Spinal cord (tissue), 10 donors: Measurements from ENCODE around the gene TMEM63B. TPM values are rescaled to one million over a fixed set of nuclear protein-coding genes. Genes with fewer than 3 reads are reported as not detected.

ENCODE experiments used
- DNase-seq, 6 donors: peaks; one replicate each; pipeline versions ENCODE4 v3.0.0 to v3.0.0-alpha.2; 2013 to 2015; ENCODE audit warnings: low spot score in 6 of 6, low read depth in 4 of 6
- H3K27ac ChIP-seq: one replicate; pipeline ENCODE4 v1.5.1; 2013; ENCODE audit warnings: low read depth, low read length, control low read depth
- H3K27me3 ChIP-seq: one replicate; pipeline ENCODE4 v1.6.1; 2013; ENCODE audit warnings: low read length; ENCODE audit not compliant: control insufficient read depth, insufficient read depth
- H3K36me3 ChIP-seq: one replicate; pipeline ENCODE4 v1.6.1; 2013; ENCODE audit warnings: low read length; ENCODE audit not compliant: control insufficient read depth, insufficient read depth
- H3K4me1 ChIP-seq: one replicate; pipeline ENCODE4 v1.6.1; 2013; ENCODE audit warnings: low read length; ENCODE audit not compliant: control insufficient read depth, insufficient read depth
- H3K4me3 ChIP-seq: one replicate; pipeline ENCODE4 v1.5.1; 2013; ENCODE audit warnings: low read depth, low read length, control low read depth
- H3K9me3 ChIP-seq: one replicate; pipeline ENCODE4 v1.6.1; 2013; ENCODE audit warnings: low read length; ENCODE audit not compliant: control insufficient read depth, insufficient read depth
- WGBS: methylation state at CpG from one replicate; pipeline ENCODE4 v1.1.5; 2013; ENCODE audit warnings: missing lambda C conversion rate; ENCODE audit not compliant: insufficient coverage; 5-methylcytosine and 5-hydroxymethylcytosine counted together
- long read RNA-seq, 4 donors: transcript quantifications; one replicate each; lab custom pipeline, GENCODE V29; 2026
- polyA plus RNA-seq, 2 donors: library from polyadenylated mRNA; unstranded; fragments of 120-200 nt; gene quantifications; one replicate each; pipeline ENCODE4 v1.2.1, GENCODE V29; 2013; ENCODE audit not compliant: insufficient read length in 2 of 2
- total RNA-seq, 2 donors: library from RNA; depleted of rRNA in 1 of 2; stranded (reverse); fragments of 120-200 nt in 1 of 2; fragments of >200 nt in 1 of 2; gene quantifications; one replicate each; pipeline versions ENCODE4 v1.2.3 to v1.2.4, GENCODE V29; 2013 to 2014
- donor health status: healthy.

Gene TMEM63B
- total RNA-seq, result 10 to 100 TPM; 29.2 to 41.6 TPM
- polyA plus RNA-seq, result 100 to 1,000 TPM in 1 of 2 donors, 10 to 100 TPM in 1; 92.3 to 104 TPM
- long read RNA-seq, donor 1, partial matches to known transcripts, result 40 of 40 reads
- long read RNA-seq, donor 1, other reads (novel, unspliced or antisense), result 0 of 40 reads
- long read RNA-seq, donor 2, result 0 reads
- long read RNA-seq, donor 3, partial matches to known transcripts, result 20 of 20 reads
- long read RNA-seq, donor 3, other reads (novel, unspliced or antisense), result 0 of 20 reads
- long read RNA-seq, donor 4, partial matches to known transcripts, result 0 of 2 reads
- long read RNA-seq, donor 4, other reads (novel, unspliced or antisense), result 0 of 2 reads

- Histone ChIP-seq H3K27ac (peak within 1 kb of the TSS; percentile 89), H3K4me1 (peaks cover 18% of the 10 kb centered on the region), H3K4me3 (peak within 1 kb of the TSS; percentile 93), H3K36me3 (peaks cover 2% of the 10 kb centered on the region), H3K27me3 (no peaks in the 10 kb centered on the region), H3K9me3 (no peaks in the 10 kb centered on the region)
- peak; percentile 77 to 97 (median 86) for DNase-seq
- WGBS, result 0% methylated on average over 28 of the region's 80 CpGs
Measured at GRCh38 chr6:44127186-44128019, at the start of gene TMEM63B, which contains the start of gene MRPL14. TMEM63B (plus strand) TSS chr6:44127554; CDS start chr6:44134585, 7,031 bp downstream. MRPL14 (minus strand) TSS chr6:44127452; CDS start chr6:44116611, 10,841 bp downstream.

GRCh38 chr6:44078219-44078826 lies 49.0 kb upstream of the TMEM63B start:
- WGBS, result 89% methylated on average over 4 of the region's 6 CpGs
- Histone ChIP-seq H3K27ac (no peak overlapping the region), H3K4me3 (no peak overlapping the region)

GRCh38 chr6:44078827-44079671 lies 48.3 kb upstream of the TMEM63B start:
- Histone ChIP-seq H3K4me3 (no peak overlapping the region), H3K27ac (no peak overlapping the region), H3K36me3 (peaks cover 3% of the 10 kb centered on the region), H3K27me3 (no peaks in the 10 kb centered on the region), H3K4me1 (peaks cover 54% of the 10 kb centered on the region), H3K9me3 (no peaks in the 10 kb centered on the region)
- DNase-seq, result peak; percentile 77 to 96 (median 82)
- WGBS, result 16% methylated on average over 6 of the region's 8 CpGs

More at GRCh38 chr6:44078219-44078826, 49.0 kb upstream of the TMEM63B start:
- peaks cover 3% of the 10 kb centered on the region for H3K36me3 ChIP-seq
- no peak for DNase-seq
- no peaks in the 10 kb centered on the region for H3K9me3 ChIP-seq
- no peaks in the 10 kb centered on the region for H3K27me3 ChIP-seq
- peaks cover 60% of the 10 kb centered on the region for H3K4me1 ChIP-seq

GRCh38 chr6:44079672-44080071 lies 47.7 kb upstream of the TMEM63B start:
- Histone ChIP-seq H3K4me1 (peaks cover 48% of the 10 kb centered on the region), H3K27ac (no peak overlapping the region), H3K27me3 (no peaks in the 10 kb centered on the region), H3K9me3 (no peaks in the 10 kb centered on the region), H3K4me3 (no peak overlapping the region), H3K36me3 (peaks cover 3% of the 10 kb centered on the region)
- WGBS, result 83% methylated on average over 3 of the region's 3 CpGs
- no peak for DNase-seq

GRCh38 chr6:44080561-44081521 lies 46.5 kb upstream of the TMEM63B start:
- no peaks in the 10 kb centered on the region for H3K27me3 ChIP-seq
- H3K36me3 ChIP-seq, result peaks cover 3% of the 10 kb centered on the region
- WGBS, result 83% methylated on average over 11 of the region's 11 CpGs
- H3K9me3 ChIP-seq, result no peaks in the 10 kb centered on the region
- H3K27ac ChIP-seq, result no peak overlapping the region
- peaks cover 36% of the 10 kb centered on the region for H3K4me1 ChIP-seq
- no peak for DNase-seq
- H3K4me3 ChIP-seq, result no peak overlapping the region

GRCh38 chr6:44081753-44082152 lies 45.6 kb upstream of the TMEM63B start:
- WGBS, result 94% methylated on average over 4 of the region's 6 CpGs
- DNase-seq, result no peak
- Histone ChIP-seq H3K4me3 (no peak overlapping the region), H3K27ac (no peak overlapping the region), H3K9me3 (no peaks in the 10 kb centered on the region), H3K27me3 (no peaks in the 10 kb centered on the region), H3K4me1 (peaks cover 28% of the 10 kb centered on the region), H3K36me3 (peaks cover 3% of the 10 kb centered on the region)

GRCh38 chr6:44082872-44083321 lies 44.5 kb upstream of the TMEM63B start:
- Histone ChIP-seq H3K27ac (no peak overlapping the region), H3K4me1 (peaks cover 25% of the 10 kb centered on the region), H3K36me3 (peaks cover 3% of the 10 kb centered on the region), H3K4me3 (no peak overlapping the region), H3K9me3 (no peaks in the 10 kb centered on the region), H3K27me3 (no peaks in the 10 kb centered on the region)
- 91% methylated on average over 6 of the region's 8 CpGs for WGBS
- DNase-seq, result no peak

GRCh38 chr6:44084231-44085014 lies 42.9 kb upstream of the TMEM63B start:
- Histone ChIP-seq H3K27me3 (no peaks in the 10 kb centered on the region), H3K4me3 (no peak overlapping the region), H3K9me3 (no peaks in the 10 kb centered on the region), H3K27ac (no peak overlapping the region), H3K4me1 (peaks cover 10% of the 10 kb centered on the region), H3K36me3 (peaks cover 7% of the 10 kb centered on the region)
- no peak for DNase-seq
- WGBS, result 92% methylated on average over 10 of the region's 13 CpGs
